ENCODE results near the gene MYLK.
A peak's percentile ranks its signal among the peaks of the same experiment; 100 is the strongest.

Gene MYLK

GRCh38 chr3:123642957-123643330 is 241.2 kb downstream of the MYLK start:
- TF ChIP-seq CTCF (IDR thresholded peaks at IDR 0.05; ENCODE audit: insufficient read depth, low read depth, low read length, missing control alignments): no peak
- no peak overlapping the region for H3K4me3 ChIP-seq (ENCODE audit: low read depth, low read length)
- DNase-seq (ENCODE audit: low read depth): no peak

- DNase-seq (ENCODE audit: low read depth): peak; percentile 87
- TF ChIP-seq CTCF (IDR thresholded peaks at IDR 0.05; ENCODE audit: insufficient read depth, low read depth, low read length, missing control alignments): peak; percentile 85
- H3K4me3 ChIP-seq (ENCODE audit: low read depth, low read length): no peak overlapping the region
These were observed 241.8 kb downstream of the MYLK start for GRCh38 chr3:123642182-123642956.

- DNase-seq (ENCODE audit: low read depth): no peak
- no peak overlapping the region for H3K4me3 ChIP-seq (ENCODE audit: low read depth, low read length)
- no peak for TF ChIP-seq CTCF (IDR thresholded peaks at IDR 0.05; ENCODE audit: insufficient read depth, low read depth, low read length, missing control alignments)
These were observed 242.6 kb downstream of the MYLK start for GRCh38 chr3:123641505-123641904.

- no peak for DNase-seq (ENCODE audit: low read depth)
- no peak overlapping the region for H3K4me3 ChIP-seq (ENCODE audit: low read depth, low read length)
- TF ChIP-seq CTCF (IDR thresholded peaks at IDR 0.05; ENCODE audit: insufficient read depth, low read depth, low read length, missing control alignments): no peak
These were observed 243.2 kb downstream of the MYLK start for GRCh38 chr3:123640740-123641462.

GRCh38 chr3:123640311-123640710 is 243.8 kb downstream of the MYLK start:
- H3K4me3 ChIP-seq (ENCODE audit: low read depth, low read length): no peak overlapping the region
- no peak for TF ChIP-seq CTCF (IDR thresholded peaks at IDR 0.05; ENCODE audit: insufficient read depth, low read depth, low read length, missing control alignments)

GRCh38 chr3:123638936-123639689 is 245.0 kb downstream of the MYLK start:
- DNase-seq (ENCODE audit: low read depth): no peak
- H3K4me3 ChIP-seq (ENCODE audit: low read depth, low read length): no peak overlapping the region
- TF ChIP-seq CTCF (IDR thresholded peaks at IDR 0.05; ENCODE audit: insufficient read depth, low read depth, low read length, missing control alignments): no peak

More at GRCh38 chr3:123640311-123640710, 243.8 kb downstream of the MYLK start:
- no peak for DNase-seq (ENCODE audit: low read depth)

Measured in GM12865 (cell line).